GM19452 (cell line): ENCODE results near the gene RFTN1.
"Not testable (repeated sequence)": the region's sequence is repeated elsewhere in the genome, so short reads cannot be mapped to it uniquely, and the experiment has no call there.

ENCODE experiments used
- ATAC-seq: cut with Tn5 transposase; IDR thresholded peaks from one replicate; pipeline ENCODE4 v1.9.1; 2021; ENCODE audit not compliant: unreplicated experiment

The RFTN1 gene

DNA sequence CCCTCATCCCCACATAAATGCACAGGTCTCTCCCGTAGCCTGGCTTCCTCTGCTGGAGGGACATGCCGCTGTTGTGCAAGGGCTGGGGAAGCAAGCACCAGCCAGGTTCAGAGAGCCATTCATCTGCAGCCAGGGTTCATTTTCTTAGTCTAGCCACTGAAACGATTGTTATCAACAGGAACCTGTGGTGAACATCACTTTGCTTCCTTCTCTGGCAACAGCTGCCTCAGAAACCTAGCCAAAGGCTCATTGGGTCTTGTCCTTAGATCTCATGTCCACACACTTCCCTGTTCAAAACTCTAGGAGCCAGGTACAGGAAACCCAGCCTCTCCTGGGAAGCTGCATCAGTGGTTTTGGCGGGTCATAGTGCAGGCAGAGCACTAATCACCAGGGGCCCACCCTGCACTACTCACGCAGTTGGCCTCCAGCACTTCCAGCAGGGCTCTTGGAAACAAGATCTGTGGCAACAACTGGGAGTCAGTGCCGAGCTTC is 201.5 kb downstream of the RFTN1 start:
- peak; percentile 63 for ATAC-seq

DNA sequence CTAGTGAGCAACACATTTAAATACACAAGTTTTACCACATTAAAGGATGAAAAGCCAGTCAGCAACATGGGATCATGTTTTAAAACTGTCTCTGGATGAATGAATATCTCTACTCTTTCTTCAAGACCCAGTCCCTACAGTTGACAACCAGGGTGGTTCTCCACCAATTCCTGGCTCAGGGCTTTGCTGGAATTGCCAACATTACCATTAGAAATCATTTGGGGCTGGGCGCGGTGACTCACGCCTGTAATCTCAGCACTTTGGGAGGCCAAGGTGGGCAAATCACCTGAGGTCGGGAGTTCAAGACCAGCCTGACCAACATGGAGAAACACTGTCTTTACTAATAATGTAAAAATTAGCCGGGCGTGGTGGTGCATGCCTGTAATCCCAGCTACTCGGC is 203.0 kb downstream of the RFTN1 start:
- ATAC-seq = not testable (repeated sequence)

DNA sequence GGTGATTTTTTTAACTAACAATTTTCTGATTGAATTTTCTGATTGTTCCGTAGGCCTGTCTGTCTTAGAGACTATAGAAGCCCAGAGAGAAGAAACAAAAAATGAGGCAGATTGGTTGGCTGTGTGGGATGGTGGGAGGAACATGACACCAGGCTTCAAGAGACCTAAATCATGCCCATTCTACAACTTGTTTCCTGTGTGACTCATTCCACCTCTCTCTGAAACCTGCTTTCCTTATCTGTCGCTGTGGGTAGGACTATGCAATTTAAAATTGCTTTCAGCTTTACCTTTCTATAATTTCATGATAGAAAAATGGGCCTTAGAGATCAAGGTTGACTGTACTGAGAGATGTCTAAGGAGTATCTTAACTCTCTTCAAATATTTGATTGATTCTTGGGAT is 203.9 kb downstream of the RFTN1 start:
- ATAC-seq = peak; percentile 86

DNA sequence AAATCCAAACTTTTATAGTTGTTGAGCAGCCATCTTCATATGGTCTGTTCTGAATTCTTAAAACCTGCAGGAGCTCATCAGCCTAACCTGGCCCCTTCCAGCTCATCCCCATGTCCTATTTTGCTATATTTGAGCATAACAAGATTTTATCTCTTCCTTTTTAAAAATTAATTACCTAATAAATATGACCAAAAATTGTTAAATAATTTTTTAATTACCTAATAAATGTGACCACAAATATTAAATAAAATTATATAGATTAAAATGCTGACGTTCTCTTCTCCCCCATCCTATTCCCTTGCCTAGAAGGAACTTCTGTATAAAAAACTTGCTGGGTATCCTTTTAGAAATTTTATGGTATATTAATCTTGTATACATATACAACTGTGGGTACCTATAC is 204.8 kb downstream of the RFTN1 start:
- ATAC-seq = no peak

DNA sequence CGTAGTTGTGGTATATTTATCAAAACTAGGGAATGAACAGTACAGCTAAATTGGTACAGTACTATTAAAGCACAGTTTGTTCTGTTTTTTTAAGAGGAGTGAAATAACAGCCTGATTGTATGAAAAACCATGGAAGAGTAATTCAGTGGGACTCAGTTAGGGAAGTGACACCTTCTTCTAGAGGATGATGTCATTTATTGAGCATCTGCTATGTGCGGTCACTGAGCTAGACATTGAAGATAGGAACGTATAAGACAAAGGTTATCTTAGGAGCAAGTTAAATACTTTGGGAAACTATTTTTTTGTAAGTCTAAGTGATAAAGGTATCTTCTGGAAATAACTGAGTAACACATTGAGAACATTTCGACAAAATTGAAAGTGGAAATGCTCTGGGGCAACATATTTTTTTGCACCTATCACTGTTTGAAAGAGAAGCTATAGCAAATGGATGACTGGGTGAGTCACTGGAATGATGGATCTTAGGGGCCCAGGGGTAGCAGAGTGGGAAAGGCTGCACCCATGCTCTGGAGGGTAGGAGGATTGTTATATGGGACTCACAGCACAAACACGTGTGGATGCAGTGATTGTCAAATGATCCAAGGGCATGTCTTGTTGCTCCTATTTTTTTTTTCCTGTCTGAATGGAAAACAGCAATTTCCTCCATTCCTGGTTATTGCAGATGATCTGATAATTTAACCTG is 205.5 kb downstream of the RFTN1 start:
- ATAC-seq = no peak

DNA sequence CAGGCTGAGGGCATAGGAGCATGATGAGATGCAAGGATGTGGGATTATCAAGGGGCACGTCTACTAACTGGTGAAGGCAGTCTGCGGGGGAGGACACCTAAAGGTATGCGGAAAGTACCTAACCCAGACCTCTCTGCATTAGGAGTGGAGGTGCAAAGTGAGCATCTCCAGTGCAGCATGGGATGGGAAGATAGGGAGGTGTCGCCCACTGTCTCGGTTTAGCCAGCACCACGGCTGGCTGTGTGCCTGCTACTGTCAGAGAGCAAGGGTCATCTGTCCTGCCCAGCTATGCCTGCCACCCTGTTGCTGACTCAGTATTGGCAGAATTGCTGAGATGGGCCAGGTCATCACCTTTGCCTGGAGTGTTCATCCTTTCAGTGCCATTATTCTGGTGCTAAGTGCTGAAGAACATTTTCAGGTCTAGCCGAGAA is 208.4 kb downstream of the RFTN1 start:
- no peak for ATAC-seq

DNA sequence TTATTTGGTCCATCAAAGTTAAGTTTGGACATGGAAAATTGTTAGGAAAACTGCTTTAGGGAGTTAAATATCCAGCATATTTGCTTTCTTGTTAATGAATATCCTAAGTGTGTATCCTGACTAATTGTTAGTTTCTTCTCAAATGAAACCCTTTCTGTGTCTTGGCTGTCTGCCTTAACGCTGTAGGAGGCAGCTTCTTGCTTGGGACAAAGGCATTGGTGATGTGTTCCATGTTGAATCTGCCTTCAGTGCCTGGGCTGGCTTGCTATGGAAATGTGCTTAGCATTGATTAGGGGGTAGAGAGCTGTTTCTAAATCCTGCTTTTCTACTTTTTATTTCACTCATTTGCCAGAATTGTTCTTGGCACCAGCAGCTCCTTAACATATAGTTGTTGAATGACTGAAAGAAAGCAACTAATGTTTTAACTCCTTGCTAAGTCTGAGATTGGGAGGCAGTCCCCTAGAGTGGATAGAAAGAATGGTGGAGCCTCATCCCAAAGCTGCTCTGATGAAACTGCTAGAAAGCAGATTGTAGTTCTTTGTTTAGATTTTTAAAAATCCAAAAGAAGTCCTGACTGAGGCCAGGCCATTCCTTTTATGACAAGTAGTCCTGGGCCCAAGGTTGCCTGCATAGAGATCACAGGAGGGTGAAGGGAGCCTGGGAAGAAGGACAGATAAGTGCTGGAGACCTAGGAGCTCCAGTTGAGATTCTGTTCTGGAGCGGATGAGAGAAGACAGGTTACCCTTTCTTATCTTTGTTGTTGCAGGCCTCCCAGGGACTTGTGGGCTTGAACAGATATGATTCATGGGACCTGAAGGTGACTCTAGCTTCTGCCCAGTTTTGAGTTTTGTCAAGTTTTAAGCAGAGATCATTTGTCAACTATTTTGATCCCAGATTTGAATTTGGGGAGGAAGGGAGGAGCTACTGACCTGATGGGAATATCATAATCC is 209.2 kb downstream of the RFTN1 start:
- ATAC-seq = no peak

DNA sequence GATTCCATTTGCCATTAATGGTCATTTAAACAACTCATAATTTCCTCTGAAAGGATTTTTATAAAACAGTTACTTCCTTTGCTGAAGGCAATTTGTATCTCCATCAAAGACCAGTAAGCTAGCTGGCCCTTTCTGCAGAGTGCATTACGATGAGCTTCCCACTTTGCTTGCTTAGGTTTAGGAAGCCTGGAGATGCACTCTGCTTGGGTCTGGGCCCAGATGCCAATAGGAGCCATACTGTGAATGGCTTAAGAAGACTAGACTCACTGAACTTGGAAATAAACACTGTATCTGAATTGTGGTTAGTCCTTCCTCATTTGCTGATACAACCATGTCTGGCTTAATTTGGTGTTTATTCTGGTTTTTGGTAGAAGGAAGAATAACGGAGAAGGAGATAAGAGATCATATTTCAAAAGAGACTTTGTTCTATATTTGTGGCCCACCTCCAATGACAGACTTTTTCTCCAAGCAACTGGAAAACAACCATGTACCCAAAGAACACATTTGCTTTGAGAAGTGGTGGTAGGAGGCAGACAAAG is 210.4 kb downstream of the RFTN1 start:
- ATAC-seq = no peak

DNA sequence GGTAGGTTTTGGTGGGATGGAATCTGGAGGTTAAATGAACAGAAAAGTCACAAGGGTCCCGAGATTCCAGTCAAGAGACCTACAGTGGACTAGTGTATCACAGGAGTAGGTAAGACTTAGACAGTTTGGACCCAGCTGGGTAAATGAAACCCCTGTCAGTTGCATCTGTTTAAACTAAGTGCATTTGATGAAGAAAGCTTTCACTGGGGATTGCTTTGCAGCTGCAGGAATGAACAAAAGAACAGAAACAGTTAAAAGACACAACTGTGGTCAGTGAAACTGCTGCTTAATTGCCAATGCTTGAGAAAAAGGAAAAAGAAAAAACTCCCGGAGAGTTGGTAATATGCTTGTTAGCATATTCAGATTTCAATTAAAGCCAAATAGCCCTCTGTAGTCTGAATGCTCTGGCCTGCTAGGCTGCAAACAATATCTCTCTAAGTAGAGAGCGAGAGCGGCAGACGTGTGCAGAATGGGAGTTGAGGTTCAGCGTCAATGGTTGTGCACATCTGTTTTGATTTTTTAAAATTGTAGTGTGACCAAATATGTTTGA is 211.3 kb downstream of the RFTN1 start:
- ATAC-seq = no peak

DNA sequence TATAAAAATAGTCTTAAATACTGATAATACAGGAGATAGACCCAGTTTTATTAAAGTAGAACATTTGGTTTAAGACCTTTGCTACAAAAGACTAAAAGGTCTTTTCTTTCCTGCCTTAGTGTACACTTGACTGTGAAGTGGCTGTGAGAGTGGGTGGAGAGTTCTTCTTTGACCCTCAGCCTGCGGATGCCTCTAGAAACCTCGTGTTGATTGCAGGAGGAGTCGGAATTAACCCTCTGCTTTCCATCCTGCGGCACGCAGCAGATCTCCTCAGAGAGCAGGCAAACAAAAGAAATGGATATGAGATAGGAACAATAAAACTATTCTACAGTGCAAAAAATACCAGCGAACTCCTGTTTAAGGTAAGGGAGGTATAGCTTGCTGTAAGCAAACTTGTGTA is 212.0 kb downstream of the RFTN1 start:
- no peak for ATAC-seq

DNA sequence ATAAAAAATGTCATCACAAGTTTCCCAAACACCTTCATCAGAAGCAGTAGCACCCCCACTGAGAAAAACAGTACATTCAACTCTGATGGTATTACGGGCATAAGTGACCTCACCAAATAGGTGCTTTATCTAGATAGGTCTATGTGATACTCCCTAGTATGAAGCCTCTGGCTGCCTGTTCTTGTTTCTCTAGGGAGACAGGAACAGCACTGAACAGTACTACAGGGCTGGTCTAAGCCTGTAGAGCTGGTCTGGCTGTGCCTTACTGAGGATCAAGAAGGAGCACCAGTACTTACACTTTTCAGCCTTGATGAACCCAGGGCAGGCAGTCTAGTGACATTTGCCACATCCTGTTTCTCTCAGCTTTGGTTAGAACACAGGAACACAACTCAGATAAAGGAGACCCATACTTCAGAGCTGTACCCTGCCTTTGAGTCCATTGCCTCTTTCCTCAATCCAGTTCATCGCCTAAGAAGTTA is 212.6 kb downstream of the RFTN1 start:
- peak; percentile 80 for ATAC-seq

DNA sequence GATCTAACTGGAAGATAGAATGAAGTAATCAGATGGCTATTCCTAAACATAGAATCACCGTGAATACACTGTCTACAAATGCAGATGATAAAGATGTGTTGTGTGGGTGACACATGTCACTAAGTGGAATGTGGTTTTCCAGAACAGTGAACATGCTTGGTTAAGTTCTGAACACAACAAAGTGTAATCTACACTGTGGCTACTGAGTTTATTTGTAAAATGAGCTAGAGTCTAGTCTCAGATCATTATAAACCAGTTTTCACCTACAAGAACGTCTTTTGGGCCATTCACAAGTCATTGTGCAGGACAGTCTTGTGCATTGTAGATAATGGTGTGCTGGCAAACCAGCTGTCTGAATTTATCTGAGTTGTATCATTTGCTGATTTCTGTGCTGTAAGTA is 213.2 kb downstream of the RFTN1 start:
- ATAC-seq = no peak

DNA sequence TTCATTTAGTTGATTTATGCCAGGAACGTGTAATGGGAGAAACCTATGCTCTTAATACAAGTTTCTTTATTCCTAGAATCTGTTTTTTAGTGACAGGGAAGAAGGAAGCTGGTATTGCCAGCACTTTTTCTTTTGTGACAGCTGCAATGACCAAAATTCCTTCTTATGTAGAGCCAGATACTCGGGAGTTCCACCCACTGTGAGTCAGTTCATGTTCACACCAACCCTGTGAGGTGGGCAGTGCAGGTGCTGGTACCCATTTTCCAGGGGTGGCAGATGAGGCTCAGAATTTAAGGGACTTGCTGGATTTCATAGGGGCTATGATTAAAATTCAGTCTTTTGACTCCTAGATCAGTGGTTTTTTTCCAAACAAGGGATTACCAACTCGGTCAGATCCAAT is 213.8 kb downstream of the RFTN1 start:
- ATAC-seq = no peak

DNA sequence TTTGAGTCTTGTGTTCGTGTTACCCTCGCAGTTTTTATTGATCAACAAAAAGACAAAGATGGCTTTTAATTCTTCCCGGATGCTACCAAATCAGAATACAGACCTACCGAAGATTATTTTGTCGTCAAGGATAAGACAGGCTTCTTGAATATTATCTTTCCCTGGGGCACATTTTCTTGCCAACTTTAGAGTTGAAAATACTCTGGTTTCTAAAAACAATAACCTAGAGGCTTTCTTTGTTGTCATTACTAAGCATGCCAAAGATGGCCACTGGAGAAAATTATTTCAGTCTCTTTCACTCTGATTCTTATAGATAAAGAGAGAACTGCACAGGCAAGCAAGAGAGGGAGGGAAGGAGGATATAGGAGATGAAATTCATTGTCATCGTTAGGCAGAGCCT is 214.6 kb downstream of the RFTN1 start:
- no peak for ATAC-seq

DNA sequence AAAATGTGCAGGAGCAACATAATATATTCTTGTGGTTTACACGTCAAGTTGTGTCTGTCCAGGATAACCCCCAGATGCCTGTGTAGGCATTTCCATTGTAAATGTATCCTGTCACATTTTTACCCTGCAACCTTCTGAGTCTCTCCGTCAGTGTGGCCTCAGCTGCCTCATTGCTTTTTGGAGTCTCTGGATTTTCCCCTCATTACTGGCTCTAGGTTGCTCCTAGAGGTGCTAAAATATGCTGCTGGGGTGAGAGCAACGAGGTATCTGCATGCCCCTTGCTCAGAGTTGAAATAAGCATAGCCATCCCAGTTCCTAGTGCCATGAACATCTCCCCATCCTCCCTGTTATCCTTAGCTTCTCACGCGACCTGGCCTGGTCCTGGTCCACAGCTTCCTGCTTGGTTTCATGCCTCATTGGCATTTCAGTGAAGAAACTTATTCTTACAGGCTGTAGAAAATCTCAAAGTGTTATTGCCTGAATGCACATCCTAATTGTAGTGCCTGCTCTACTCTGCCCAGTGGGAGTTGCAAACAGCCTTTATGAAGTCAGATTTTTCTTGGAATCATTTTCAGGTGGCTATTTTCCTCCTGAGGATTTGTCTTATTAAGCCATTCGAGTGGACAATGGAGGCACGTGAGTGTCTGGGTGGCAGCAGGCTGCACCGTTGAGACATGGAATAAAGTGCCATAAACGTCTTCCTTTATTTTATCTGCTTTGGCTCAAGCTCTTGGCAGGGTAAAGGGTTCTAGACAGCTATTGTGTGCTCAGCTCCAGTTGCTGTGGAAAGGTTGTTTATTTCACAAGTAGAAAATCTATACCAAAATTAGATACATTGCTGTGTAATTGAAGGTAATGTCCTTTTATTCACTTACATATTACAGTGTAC is 215.3 kb downstream of the RFTN1 start:
- ATAC-seq = no peak

DNA sequence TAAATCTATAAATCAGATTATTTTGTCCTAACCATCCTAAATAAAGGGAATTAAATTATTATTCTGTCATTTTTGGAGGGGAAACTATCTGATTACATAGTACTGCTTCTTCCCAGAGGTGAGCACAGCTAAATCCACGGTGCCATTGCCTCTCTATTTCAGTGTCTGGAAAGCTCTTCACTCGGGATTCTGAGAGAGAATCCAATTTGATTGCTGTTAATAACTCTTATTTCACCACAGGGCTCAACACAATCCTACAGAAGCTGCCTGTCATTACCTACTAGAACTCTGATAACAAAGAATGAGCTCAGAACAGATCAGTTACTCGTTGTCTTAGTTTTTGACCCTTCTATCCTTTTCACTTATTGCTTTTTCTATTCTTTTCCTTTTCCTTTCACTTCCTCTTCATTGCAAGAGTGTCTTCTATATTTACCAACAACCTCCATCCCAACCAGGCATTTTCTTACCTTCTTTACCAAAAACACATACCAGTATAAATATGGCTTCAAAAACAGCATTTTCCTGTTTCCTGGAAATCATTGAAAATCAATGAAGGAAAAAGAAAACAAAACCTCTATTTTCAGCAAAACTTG is 218.1 kb downstream of the RFTN1 start:
- ATAC-seq = no peak

DNA sequence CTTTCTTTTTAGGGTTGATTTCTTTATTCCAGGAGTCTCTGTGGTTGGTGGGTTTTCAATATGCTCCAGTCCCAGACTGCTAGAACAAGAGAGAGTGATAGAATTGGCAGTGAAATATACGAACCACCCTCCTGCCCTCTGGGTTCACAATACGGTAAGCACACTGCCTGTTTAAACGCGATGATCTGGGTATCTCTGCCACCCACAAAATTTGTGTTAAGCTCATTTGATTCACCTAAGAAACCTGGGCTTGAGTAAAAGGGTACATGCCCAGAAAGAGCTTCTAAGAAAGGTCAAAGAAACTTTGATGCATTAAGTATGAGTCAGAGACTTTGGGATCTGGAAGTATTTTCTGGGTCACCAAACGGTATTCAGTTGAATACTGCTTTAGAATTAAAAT is 218.7 kb downstream of the RFTN1 start:
- no peak for ATAC-seq

DNA sequence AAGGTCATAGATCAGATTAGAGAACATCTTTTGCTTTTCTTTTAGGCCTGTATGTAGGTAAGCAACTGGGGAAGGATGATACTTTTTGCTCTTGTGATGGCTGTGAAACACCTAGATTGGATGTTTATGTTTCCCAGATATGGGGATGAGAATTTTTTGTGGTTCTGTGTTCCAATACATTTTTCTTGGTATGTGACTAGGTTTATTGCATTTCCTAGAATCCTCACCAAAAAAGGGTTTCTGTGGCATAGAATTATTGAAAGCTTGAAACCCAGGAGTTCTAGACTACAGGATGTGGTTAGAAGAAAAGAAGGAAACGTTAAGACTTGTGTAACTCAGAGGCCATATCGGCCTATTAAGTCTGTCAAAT is 222.7 kb downstream of the RFTN1 start:
- peak; percentile 41 for ATAC-seq

DNA sequence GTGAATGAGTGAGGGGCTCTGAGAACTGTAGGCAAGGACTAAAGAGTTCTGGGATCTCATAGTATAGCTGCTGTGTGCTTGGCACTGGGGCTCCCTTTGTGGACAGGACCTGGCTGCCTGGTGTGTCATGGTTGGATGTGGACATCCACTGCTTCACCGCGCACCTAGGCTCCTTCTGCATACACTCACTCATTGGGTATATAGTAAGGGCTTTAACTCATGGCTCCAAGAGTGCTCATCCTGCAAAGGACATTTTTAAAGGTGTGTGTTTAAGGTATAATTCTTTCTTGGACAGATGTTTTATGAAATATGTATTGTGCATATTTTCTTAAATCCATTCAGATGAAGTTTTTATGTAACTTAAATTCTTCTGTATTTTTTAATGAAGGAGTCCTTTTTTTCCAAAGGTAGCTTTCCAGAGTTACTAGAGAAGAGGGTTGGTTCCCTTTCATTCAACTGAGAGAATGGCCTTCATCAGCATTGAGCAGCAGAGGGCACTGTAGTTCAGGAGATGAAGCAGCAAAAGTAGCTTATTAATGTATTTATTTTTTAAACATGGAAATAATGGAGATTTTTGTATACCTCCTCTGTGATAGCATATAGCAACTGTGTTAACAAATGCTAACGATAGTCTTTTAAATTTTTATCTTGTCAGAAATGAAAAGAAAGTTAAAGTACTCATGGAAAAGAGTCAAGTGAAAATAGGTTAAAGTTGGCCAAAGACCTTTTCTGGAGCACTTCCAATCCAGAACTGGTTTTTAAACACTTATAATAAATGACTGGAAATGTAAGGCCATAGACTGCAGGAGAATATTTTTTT is 223.3 kb downstream of the RFTN1 start:
- ATAC-seq = no peak
